ENCODE measurements around the gene TARS1. TPM values are rescaled to one million over a fixed set of nuclear protein-coding genes. Genes with fewer than 3 reads are reported as not detected.
"Not testable (repeated sequence)": the region's sequence is repeated elsewhere in the genome, so short reads cannot be mapped to it uniquely, and the experiment has no call there.

The TARS1 gene
- total RNA-seq, 4 donors from 2014 or later, result 62.8 to 77.6 (median 69.8) TPM

- no peaks in the 10 kb centered on the region for H3K27me3 ChIP-seq
- no peaks in the 10 kb centered on the region for H3K36me3 ChIP-seq
- H3K4me1 ChIP-seq, result no peaks in the 10 kb centered on the region
- in situ Hi-C loops (cut with MboI; ENCODE audit: low sequenced_read_pairs in 4 of 4) (loop anchor here in 3 of 4 donors (25.0 kb wide), 4 partner anchors 505 to 1895 kb away; partner anchors contain the start of genes RXFP3 (in 2 of the 3), C5orf22 (in 1 of the 3), DNAJC21 (in 1 of the 3) and DROSHA (in 1 of the 3)), intact Hi-C loops (cut with DNase I; ENCODE audit: low total_unique reads) (no loop called here)
- H3K9me3 ChIP-seq, result no peaks in the 10 kb centered on the region
- TF ChIP-seq POLR2A (IDR thresholded peaks at IDR 0.05) (no peak), CTCF (IDR thresholded peaks at IDR 0.05 in 4 of 5, conservative IDR thresholded peaks at IDR 0.05 in 1 of 5) (no peak)
- ATAC-seq (no peak), DNase-seq (no peak)
- no peak overlapping the region for H3K27ac ChIP-seq
- no peak overlapping the region for H3K4me3 ChIP-seq
These were observed 8.1 kb upstream of the TARS1 start for GRCh38 chr5:33432656-33433055.

DNA sequence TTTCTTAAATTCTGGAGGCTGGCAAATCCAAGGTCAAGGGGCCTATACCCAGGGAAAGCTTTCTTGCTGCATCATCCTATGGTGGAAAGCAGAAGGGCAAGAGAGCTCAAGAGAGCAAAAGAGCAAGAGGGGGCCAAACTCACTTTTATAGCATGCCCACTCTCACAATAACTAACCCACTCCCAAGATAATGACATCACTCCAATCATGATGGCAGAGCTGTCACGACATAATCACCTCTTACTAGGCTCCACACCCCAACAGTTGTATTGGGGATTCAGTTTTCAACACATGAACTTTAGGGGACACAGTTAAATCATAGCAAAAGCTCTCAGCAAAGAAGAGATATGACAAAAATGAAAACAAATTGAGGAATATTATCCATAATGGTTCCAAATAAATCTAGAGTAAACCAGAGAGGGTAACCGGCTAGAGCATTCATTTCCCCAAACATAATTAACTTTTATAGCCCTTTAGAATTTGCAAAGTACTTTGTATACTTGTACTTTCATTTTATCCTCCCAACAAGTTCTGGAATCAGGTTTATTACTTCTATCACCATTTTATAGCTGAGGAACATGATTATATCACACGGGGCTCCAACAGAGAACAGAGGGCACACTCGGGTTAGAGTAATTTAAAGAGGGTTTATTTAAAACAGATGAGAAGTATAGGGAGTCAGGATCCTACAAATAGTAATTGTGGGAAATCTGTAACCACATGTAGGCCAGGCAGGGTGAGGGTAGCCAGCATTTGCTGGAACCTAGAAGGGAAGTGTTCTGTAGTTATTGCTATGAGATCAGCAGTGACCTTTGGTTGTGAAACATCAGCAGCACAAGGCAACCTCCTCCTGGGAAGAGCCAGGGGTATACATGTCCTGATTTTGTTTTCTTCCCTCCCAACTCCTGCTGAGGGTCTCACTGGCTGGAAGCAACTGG, 7.2 kb upstream of the TARS1 start:
- H3K9me3 ChIP-seq, result no peaks in the 10 kb centered on the region
- intact Hi-C loops (cut with DNase I; ENCODE audit: low total_unique reads) (loop anchor here (2.0 kb wide), 1 partner anchor 499 kb away; no protein-coding TSS in a partner anchor), in situ Hi-C loops (cut with MboI; ENCODE audit: low sequenced_read_pairs in 4 of 4) (loop anchor here in 3 of 4 donors (25.0 kb wide), 4 partner anchors 504 to 1896 kb away; partner anchors contain the start of genes RXFP3 (in 2 of the 3), C5orf22 (in 1 of the 3), DNAJC21 (in 1 of the 3) and DROSHA (in 1 of the 3))
- H3K4me3 ChIP-seq, result no peak overlapping the region
- H3K36me3 ChIP-seq, result no peaks in the 10 kb centered on the region
- no peaks in the 10 kb centered on the region for H3K4me1 ChIP-seq
- H3K27me3 ChIP-seq, result no peaks in the 10 kb centered on the region
- TF ChIP-seq POLR2A (IDR thresholded peaks at IDR 0.05) (no peak), CTCF (IDR thresholded peaks at IDR 0.05 in 4 of 5, conservative IDR thresholded peaks at IDR 0.05 in 1 of 5) (no peak)
- no peak overlapping the region for H3K27ac ChIP-seq
- ATAC-seq (no peak), DNase-seq (no peak)

DNA sequence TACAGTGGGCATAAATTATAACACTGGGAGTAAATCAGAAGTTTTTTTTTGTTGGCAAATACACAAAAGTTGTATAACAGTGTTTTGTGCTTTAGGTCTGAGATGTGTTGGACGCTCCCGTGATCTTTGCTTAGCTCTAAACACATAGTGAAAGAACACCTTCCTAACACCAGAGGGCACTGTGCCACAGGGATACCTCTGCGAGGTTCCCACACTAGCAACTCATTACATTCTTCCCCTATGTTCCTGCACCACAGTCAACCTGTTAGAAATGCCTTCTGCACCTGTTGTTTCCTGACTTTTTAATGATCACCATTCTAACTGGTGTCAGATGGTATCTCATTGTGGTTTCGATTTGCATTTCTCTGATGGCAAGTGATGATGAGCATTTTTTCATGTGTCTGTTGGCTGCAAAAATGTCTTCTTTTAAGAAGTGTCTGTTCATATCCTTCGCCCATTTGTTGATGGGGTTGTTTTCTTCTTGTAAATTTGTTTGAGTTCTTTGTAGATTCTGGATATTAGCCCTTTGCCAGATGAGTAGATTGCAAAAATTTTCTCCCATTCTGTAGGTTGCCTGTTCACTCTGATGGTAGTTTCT, 4.8 kb upstream of the TARS1 start:
- not testable (repeated sequence) for H3K36me3 ChIP-seq, H3K9me3 ChIP-seq, H3K4me3 ChIP-seq, H3K4me1 ChIP-seq, H3K27me3 ChIP-seq, H3K27ac ChIP-seq
- DNase-seq (peak; percentile 47 to 54), ATAC-seq (peak in 1 of 2 donors; percentile 34)
- TF ChIP-seq CTCF (IDR thresholded peaks at IDR 0.05 in 4 of 5, conservative IDR thresholded peaks at IDR 0.05 in 1 of 5), result peak; percentile 53 to 76 (median 69)
- in situ Hi-C loops (cut with MboI; ENCODE audit: low sequenced_read_pairs in 4 of 4) (loop anchor here in 3 of 4 donors (25.0 kb wide), 4 partner anchors 501 to 1899 kb away; partner anchors contain the start of genes RXFP3 (in 2 of the 3), C5orf22 (in 1 of the 3), DNAJC21 (in 1 of the 3) and DROSHA (in 1 of the 3)), intact Hi-C loops (cut with DNase I; ENCODE audit: low total_unique reads) (loop anchor here (2.0 kb wide), 1 partner anchor 497 kb away; no protein-coding TSS in a partner anchor)

GRCh38 chr5:33438996-33439395, 1.8 kb upstream of the TARS1 start:
- ATAC-seq, result no peak
- H3K9me3 ChIP-seq, result no peaks in the 10 kb centered on the region
- intact Hi-C loops (cut with DNase I; ENCODE audit: low total_unique reads), result no loop called here
- peaks cover 27 to 32% of the 10 kb centered on the region in 2 donors for H3K4me1 ChIP-seq
- in situ Hi-C loops (cut with MboI; ENCODE audit: low sequenced_read_pairs in 4 of 4), result loop anchor here in 3 of 4 donors (25.0 kb wide), 4 partner anchors 498 to 1902 kb away; partner anchors contain the start of genes RXFP3 (in 2 of the 3), C5orf22 (in 1 of the 3), DNAJC21 (in 1 of the 3) and DROSHA (in 1 of the 3)
- no peak overlapping the region for H3K27ac ChIP-seq
- DNase-seq, result no peak
- peak overlapping the region in 2 of 4 donors; percentile 70 to 88 for H3K4me3 ChIP-seq
- TF ChIP-seq CTCF (IDR thresholded peaks at IDR 0.05 in 4 of 5, conservative IDR thresholded peaks at IDR 0.05 in 1 of 5) (no peak), POLR2A (IDR thresholded peaks at IDR 0.05) (no peak)
- no peaks in the 10 kb centered on the region for H3K27me3 ChIP-seq
- H3K36me3 ChIP-seq, result no peaks in the 10 kb centered on the region

All from gastrocnemius medialis (tissue), 4 donors.